NCI-H1417 treated with DMSO at 0.1 percent for 48 hours (cell line): ENCODE results near the gene ERC1.
"Not testable (repeated sequence)": the region's sequence is repeated elsewhere in the genome, so short reads cannot be mapped to it uniquely, and the experiment has no call there.

Experiments
- DNase-seq: peaks from one replicate; lab custom pipeline; 2025; lab: John Stamatoyannopoulos, UW

ERC1 gene

DNA sequence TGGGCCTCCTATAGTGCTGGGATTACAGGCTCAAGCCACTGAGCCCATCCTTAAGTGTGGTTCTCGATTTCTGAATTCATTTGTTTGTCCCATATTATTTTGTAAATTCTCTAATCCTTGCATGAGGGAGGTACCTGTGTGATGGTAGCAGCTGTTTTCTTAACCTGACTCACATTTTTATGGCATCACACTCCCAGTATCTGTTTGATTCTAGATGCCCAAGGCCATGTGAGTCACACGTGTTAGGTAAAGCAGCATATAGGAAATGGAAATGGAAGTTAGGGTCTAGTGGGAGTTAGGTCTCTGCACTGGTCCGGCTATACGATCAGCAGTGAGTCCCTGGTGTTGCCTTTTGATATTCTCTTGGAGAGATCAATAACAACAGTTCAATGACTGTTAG lies 198.1 kb downstream of the ERC1 start:
- no peak for DNase-seq

DNA sequence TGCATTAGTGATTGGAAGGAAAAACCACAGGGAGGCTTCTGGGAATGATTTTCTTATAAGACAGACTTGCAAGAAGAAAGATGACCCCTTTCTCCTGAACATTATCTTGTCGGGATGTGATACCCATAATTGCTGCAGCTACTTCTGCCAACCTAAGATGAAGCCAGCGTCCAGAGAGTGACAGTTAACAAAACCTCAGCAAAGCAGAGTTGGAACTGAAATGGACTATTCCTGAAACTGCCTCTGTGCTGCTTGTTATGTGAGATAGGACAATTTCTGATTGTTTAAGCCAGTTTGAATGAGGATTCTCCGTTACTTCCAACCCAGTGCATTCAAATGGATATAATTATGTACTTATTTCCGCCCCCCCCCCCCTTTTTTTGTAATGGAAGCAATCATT lies 204.5 kb downstream of the ERC1 start:
- no peak for DNase-seq

DNA sequence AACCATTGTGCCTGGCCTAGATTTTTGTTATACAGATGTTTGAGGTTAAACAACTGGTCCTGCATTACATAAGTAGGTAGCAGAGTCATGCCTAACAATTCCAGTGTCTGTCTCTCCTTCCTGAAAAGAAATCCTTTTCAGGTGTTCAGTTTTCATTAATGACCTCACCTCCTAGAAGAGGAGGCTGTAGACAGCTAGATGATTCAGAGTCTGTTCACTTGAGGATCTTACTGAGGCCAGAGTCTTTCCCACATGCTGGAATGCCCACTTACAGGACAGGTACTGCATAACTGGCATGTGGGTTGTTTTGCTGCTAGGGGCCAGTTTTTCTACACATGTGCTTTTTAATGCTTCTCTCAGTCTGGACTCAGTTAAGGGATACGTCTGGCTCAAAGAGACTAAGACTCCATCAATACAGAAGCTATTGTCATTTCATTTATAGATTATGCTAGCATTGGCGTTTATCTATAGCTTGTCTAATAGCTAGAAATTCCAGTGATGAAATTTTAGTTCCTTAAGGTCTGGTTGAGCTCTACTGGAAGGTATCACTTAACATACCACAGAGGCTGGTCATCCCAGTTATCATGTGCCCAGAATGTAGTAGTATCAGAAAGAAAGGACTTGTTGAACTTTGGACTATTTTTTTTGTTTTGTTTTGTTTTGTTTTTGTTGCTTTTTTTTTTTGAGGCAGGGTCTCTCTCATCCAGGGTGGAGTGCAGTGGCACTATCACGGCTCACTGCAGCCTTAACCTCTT lies 206.4 kb downstream of the ERC1 start:
- DNase-seq = no peak

DNA sequence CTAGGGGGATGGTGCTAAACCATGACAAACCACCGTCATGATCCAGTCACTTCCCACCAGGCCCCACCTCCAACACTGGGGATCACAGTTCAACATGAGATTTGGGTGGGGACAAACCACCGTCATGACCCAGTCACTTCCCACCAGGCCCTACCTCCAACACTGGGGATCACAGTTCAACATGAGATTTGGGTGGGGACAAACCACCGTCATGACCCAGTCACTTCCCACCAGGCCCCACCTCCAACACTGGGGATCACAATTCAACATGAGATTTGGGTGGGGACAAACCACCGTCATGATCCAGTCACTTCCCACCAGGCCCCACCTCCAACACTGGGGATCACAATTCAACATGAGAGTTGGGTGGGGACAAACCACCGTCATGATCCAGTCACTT lies 207.8 kb downstream of the ERC1 start:
- DNase-seq = not testable (repeated sequence)

DNA sequence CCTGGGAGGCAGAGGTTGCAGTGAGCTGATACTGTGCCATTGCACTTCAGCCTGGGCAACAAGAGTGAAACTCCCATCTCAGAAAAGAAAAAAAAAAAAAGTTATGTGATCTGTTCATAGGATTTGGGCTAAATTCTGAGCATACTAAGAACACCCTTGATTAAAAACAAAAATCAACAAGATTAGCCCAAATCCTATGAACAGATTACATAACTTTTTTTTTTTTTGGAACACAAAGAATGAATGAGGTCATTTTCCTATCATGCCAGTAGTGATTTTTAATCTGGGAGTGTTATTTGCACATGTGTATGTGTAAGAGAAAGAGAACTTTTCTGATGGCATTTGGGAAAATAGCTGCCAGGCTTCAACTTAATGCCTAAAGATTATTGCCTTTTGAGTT lies 208.7 kb downstream of the ERC1 start:
- DNase-seq = no peak

DNA sequence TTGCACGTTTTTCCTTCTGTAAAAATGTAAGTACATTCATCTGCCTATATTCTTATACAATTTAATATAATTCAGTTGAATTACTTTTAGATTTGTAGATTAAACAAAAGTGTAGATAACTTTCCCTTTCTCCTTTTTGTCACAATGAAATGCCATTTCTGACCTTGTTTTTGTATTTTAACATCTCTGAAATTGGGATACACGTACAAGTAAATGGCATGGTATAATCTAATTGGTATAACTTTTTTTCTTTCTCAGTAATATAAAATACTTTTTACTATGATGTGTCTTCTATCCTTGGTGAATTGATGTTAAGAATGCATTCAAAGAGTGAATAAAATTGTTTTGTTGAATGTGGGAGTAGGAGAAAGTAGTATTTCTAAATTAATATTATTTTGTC lies 210.0 kb downstream of the ERC1 start:
- DNase-seq = no peak

DNA sequence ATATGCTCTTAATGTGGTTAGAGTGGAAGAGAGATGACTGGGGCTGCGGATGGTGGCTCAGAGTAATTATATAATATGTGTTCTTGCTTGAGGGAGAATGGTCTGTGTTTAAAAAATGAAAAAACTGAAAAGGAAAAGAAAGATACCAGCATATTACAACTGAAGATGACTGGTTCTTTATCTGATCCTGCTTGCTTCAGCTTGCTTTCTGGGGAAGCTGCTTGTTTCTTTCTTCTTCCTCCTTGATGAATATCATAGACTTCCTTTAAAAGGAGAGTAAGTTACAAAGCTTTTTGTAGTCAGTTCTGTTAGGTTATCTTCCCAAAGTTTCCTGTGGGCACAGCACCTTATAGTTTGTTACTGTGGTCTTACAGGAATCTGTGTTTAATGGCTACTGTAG lies 210.9 kb downstream of the ERC1 start:
- no peak for DNase-seq

DNA sequence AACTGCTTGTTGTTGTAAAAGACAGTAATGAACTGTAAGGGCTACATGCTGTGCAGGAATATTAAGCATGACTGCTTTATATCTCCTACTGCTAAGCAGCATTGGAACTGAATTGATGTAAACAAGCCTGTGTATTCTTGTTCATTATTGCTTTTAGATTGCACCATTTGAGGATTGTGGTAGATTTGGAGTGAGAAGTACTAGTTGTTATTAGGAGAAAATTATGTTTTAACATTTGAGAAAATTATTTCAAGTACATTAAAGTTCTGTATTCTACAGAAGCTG lies 212.7 kb downstream of the ERC1 start:
- no peak for DNase-seq

DNA sequence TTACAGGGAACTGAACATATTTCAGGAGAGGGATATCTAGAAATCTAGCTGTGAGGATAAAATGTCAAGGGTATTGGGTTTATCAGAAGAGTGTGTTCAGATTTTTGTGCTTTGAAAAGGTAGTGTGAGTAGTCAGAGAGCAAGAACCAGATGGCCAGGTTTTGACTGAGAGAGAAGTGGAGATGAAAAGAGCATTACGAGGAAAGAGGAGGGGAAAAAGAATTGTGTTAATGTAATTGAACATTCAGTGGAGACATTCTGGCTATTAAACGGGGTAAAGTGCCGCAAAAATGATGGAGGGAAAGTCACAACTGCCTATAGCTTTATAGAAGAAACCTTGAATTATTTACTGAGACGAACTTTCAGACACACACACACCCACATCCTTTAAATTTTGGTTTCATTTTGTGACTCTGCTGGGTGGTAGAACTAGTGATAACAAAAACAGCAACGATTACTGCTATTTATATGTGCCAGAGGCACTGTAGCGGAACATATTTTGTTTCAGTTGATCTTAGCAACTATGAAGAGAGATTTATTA lies 213.6 kb downstream of the ERC1 start:
- no peak for DNase-seq

DNA sequence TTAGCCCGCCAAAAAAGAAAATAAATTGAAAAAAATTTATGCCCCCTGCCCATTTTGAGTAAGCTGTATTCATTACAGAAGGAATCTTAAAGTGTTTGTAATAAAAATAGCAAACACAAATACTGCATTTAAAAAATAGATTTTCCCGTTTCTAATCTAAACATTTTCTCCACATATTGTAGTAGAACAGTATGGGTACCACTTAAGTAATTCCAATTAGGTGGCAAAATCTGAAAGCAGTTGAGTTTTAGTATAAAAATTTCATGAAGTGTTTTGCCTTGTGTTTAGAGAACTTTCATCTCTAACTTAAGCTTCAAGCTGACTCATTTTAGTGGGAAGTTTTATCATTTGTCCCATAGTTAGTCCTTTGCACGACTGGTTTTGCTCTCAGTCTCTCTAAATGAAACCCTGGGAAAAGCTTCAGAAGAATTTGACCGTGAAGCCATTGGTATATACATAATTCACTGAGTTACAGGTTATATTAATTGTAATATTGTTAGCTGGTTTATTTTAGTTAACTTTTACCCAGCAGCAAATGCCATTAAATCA lies 214.6 kb downstream of the ERC1 start:
- DNase-seq = no peak

DNA sequence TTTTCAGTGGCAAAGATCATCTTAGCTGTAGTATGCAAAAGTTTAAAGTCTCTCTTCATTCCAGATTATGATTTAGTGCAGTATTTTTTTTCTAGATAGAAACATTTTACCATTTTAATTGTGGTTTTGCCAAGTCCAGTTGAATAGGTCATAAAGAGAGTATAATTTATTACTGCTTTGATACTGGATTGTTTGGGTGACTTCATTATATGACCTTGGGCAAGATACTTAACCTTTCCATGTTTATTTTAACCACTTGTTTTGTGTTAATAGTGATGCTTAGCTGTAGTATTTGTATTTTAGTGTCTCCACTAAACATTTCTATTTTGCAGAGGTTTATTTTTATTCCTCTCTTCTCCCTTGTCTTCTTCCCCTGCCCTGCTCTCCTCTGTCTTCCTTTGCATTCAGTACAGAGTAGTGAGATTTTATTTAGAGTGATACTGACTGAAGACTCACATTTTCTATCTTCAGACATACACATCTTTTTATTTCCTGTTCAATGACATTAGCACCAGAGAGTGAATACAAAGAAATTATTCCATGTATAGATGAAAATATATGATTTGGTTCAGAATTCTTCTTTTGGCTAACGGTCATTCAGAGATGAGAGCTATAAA lies 215.2 kb downstream of the ERC1 start:
- no peak for DNase-seq

DNA sequence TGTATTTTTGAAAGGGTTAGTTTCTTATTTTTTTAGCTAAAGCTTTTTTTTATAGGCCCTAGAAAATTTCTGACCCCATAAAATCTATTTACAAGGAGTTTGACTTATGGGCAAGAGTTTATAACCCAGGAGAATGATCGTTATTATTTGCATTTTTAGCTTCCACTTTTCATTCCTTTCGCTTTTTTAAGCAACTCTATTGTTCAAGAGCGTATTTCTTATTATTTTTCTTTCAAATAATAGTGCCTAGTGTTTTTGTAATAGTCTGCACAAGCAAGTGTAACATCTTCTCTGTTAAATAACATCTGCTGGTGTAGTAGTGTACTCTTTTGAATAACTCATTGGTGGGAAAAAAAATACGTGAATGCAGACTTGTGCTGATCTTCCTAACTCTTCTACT lies 216.3 kb downstream of the ERC1 start:
- no peak for DNase-seq

DNA sequence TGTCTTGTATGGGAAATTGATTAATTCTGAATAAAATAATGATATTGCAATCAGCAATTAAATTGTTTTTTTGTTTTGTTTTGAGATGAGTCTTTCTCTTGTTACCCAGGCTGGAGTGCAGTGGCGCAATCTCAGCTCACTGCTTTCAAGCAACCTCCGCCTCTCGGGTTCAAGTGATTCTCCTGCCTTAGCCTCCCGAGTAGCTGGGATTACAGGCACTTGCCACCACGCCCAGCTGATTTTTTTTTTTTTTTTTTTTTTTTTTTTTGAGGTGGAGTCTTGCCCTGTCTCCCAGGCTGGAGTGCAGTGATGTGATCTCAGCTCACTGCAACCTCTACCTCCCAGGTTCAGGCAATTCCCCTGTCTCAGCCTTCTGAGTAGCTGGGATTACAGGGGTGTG lies 217.7 kb downstream of the ERC1 start:
- not testable (repeated sequence) for DNase-seq

DNA sequence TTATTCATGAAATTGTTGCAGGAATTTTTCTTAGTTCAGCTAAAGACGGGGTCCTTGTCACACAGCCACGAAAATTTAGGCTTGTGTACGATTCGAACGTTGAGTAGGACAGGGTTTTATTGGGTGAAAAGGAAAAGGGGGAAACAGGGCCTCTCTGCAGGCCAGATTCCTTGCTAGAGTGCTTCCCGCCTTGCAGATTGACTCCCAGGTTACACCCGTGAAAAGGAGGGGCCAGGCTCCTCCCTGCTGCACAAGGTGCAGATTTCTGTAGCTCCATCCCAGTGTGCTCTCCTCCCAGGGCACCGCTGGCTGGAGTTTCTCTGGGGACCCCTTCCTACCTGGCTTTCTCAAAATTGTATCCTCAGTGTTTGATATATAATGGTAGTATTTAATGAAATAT lies 221.5 kb downstream of the ERC1 start:
- DNase-seq = no peak

DNA sequence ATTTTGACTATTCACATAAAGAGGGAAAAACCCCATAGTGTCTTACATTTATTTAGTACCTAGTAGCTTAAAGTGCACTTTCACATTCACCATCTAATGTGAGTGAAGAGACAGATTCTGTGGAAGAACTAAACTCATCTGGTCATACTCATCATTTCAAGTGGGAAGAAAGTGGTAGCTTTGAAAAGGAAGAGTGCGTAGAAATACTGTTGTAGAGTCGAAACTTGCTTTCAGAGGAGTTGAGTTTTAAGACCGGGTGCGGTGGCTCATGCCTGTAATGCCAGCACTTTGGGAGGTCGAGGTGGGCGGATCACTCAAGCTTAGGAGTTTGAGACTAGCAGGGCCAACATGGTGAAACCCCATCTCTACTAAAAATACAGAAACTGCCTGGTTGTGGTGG lies 222.2 kb downstream of the ERC1 start:
- DNase-seq = no peak

DNA sequence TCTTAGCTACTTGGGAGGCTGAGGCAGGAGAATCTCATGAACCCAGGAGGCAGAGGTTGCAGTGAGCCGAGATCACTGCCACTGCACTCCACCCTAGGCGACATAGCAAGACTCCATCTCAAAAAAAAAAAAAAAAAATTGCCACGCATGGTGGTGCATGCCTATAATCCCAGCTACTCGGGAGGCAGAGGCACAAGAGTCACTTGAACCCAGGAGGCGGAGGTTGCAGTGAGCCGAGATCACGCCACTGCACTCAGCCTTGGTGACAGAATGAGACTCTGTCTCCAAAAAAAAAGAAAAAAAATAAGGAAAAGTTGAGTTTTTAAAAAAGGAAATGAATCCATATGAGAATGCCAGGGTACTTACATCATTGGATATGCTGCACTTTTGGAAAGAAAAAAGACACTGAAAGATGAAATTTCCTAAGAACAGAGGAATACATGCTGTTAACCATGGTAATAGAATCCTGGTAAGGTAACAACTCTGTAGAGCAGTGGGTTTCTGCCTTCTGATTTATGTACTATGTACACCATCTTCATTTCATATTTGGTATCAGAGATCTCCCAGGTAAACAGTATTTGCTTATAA lies 222.7 kb downstream of the ERC1 start:
- DNase-seq = no peak

DNA sequence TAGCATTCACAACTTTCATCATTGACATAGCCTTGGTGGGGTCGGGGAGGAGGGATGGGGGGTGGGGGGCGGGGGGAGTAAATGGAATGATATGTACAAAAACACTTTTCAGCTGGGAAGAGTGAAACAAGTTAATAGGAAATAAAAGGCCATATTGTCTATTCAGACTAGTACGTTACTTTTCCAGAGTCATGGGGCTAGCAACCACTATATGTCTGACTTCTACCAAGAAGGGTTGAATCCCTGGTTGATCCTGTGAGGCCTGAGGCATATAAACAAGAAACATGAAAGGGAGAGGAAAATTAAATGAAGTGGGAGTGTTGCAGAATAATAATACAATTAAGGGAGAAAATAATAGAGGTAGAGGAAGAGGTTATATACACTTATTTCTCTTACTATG lies 225.5 kb downstream of the ERC1 start:
- DNase-seq = no peak

DNA sequence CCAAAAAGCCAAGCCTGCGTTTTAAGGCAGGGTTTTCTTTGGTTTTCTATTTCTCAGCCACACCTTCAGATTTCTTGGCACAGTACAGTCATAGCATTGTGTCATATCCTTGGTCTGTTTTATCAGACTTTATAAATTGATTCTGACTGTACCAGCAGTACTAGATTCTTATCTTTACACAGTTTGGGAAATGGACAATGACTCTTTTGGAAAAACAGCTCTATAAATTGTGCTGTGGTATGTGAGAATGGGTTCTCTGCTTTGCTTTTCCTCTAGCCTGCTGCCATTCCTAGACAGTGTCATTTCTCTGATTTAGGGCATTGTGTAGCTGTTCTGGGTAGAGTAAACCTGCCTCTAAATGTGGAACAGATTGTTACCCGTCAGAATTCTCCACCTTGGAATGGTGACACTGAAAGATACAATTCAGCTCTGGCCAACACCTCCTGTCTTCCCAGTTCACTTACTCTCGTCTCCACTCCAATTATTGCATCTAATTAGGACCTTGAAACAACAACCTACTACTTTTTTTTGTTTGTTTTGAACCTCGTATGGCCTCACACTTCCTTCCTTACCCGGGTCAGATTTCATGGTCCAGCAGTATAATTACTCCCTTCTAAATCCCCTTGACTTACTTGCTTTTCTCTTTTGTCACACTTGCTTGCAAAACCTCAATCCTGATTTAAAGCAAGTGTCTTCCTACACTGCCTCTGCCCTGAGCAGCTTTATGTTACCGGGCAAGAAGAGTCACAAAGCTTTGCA lies 226.3 kb downstream of the ERC1 start:
- DNase-seq = peak; percentile 47

DNA sequence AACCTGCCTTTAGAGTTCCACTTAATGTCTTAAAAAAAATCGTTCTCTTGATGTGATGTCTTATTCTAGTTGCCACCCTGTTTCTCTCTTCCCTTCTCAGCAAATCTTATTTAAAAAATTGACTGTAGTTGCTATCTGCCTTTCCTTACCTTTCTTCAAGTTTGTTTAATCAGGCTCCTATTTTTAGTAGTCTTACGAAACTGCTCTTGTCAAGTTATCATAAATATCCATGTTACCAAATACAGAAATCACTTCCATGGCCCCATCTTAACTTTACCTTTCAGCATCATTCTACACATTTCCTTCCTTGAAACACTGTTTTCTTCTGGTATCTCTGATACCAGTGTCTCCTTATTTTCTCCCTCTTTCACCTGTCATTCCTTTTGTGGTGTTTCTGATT lies 227.3 kb downstream of the ERC1 start:
- DNase-seq = no peak

DNA sequence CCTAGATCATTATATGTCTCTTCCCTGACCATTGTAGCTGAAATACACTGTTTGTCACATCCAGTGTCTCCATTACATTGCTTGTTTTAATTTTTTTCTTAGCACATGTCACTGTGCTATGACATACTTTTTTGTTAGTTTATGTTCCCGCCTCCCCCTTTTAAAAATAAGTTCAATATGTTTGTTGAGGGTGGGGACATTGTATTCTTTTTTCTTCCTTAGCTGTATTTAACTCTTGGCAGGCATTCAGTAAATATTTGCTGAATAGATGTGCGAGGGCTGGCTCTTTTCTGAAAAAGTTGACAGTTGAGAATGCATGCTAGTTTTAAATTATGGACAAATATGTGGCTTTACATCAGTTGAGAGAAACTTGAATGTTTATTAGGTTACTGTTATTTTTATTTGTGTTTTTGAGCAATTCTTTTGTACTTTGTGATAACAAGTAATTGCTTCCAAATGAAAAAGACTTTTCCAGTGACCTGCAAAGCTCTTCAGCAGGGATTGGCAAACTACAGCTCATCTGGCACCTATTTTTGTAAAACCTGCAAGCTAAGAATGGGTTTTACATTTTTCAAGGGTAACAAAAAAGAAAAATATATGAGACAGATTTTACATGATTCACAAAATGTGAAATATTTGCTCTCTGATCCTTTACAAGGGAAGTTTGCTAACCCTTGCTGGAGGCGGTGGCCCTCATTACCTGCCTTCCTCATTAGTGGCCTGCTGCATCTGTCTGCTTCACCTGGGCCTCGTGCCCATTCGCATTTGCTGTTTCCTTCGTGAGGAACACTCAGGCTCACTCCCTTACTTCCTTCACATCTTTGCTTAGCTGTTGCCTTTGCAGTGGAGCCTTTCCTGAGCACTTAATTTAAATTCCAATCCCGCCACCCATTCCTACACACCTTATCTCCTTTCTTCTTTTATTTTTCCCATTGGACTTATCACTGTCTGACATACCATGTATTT lies 229.4 kb downstream of the ERC1 start:
- DNase-seq = peak; percentile 61

DNA sequence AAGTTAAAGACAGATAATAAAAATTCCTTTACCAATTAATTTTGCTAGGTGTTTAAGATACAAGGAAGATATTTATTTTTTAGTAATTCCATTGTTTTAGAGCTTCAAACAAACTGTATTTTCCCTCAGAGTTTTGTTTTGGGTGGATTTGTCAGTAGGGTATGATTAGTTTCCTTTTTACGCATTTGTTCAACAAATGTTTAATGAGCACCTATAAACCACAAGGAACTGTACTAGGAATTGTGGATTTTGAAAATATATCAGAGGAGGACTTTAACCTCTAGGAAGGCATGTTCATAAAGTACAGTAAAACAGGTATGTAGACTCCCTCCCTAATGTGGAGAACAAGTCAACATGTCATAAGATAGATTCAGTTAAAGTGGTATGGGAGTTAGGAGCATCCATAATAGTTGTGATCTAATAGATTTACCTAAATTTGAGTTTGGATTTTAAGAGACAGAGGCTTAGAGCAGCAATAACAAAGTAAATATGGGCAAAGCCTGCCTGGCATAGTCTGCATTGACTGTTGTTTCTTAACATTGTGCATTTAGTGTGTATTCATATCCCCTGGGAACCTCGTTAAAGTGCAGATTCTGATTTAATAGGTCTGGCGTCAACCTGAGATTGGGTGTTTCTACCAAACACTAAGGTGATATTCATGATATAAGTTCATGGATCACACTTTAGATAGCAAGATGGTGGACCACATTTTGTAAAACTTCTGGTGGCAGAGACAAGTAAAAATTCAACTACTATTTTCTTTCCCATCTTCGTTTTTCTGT lies 232.0 kb downstream of the ERC1 start:
- DNase-seq = no peak
